DMS53 (cell line): ENCODE data around the gene IFNA21.
"Not testable (repeated sequence)": the region's sequence is repeated elsewhere in the genome, so short reads cannot be mapped to it uniquely, and the experiment has no call there.

Experiments
- DNase-seq: peaks from one replicate; lab custom pipeline; 2025; lab: John Stamatoyannopoulos, UW

IFNA21 gene

GRCh38 chr9:21141427-21141882 is 25.0 kb downstream of the IFNA21 start, which contains the start of gene IFNW1:
Gene IFNW1, minus strand, starts transcription at chr9:21141832. Its CDS starts 262 bp downstream, at chr9:21141570.
- peak; percentile 9 for DNase-seq

- DNase-seq: no peak
Observed at GRCh38 chr9:21137020-21137419, 29.4 kb downstream of the IFNA21 start.

- no peak for DNase-seq
Observed at GRCh38 chr9:21135736-21136135, 30.7 kb downstream of the IFNA21 start.

- DNase-seq: not testable (repeated sequence)
Observed at GRCh38 chr9:21128186-21128585, 38.3 kb downstream of the IFNA21 start.

- DNase-seq: no peak
Observed at GRCh38 chr9:21121595-21122251, 44.7 kb downstream of the IFNA21 start.

- DNase-seq: no peak
Observed at GRCh38 chr9:21121079-21121478, 45.4 kb downstream of the IFNA21 start.

- DNase-seq: no peak
Observed at GRCh38 chr9:21119093-21119770, 47.2 kb downstream of the IFNA21 start.
